Measurements from ENCODE around the gene ENTPD5.
"Not testable (repeated sequence)": the region's sequence is repeated elsewhere in the genome, so short reads cannot be mapped to it uniquely, and the experiment has no call there.

The ENTPD5 gene

GRCh38 chr14:73942180-73942579 lies 76.9 kb downstream of the ENTPD5 start:
- no peak for DNase-seq

GRCh38 chr14:73937012-73937411 lies 82.1 kb downstream of the ENTPD5 start:
- DNase-seq = no peak

- DNase-seq = no peak
Measured at GRCh38 chr14:73936548-73936947, 82.5 kb downstream of the ENTPD5 start.

- DNase-seq = no peak
Measured at GRCh38 chr14:73935666-73936065, 83.4 kb downstream of the ENTPD5 start.

- no peak for DNase-seq
Measured at GRCh38 chr14:73924337-73924736, 94.8 kb downstream of the ENTPD5 start.

- DNase-seq = not testable (repeated sequence)
Measured at GRCh38 chr14:73919457-73919856, 99.6 kb downstream of the ENTPD5 start.

GRCh38 chr14:73916324-73916723 lies 102.8 kb downstream of the ENTPD5 start:
- no peak for DNase-seq

- DNase-seq = no peak
Measured at GRCh38 chr14:73913256-73913655, 105.8 kb downstream of the ENTPD5 start.

GRCh38 chr14:73909681-73910080 lies 109.4 kb downstream of the ENTPD5 start:
- no peak for DNase-seq
